Liver (tissue), 9 donors: ENCODE measurements around the gene CRYBG1. TPM values are rescaled to one million over a fixed set of nuclear protein-coding genes. Genes with fewer than 3 reads are reported as not detected.

Source experiments
- DNase-seq: peaks from one replicate; pipeline ENCODE4 v3.0.0-alpha.2; 2017; ENCODE audit warnings: low spot score
- H3K27ac ChIP-seq, 2 donors: one replicate each; pipeline ENCODE4 v1.7.0; 2013; ENCODE audit warnings: inconsistent platforms in 2 of 2, low read length in 2 of 2, control low read depth in 1 of 2, low read depth in 1 of 2, mild to moderate bottlenecking in 1 of 2
- H3K27me3 ChIP-seq, 4 donors: one replicate each; pipeline versions ENCODE4 v1.6.1 to v1.7.0; 2013; ENCODE audit warnings: low read length in 3 of 4, inconsistent platforms in 1 of 4, mild to moderate bottlenecking in 1 of 4, moderate library complexity in 1 of 4; ENCODE audit not compliant: control insufficient read depth in 4 of 4, insufficient read depth in 4 of 4
- H3K36me3 ChIP-seq, 4 donors: one replicate each; pipeline versions ENCODE4 v1.6.1 to v1.7.0; 2013; ENCODE audit warnings: low read length in 3 of 4, mild to moderate bottlenecking in 3 of 4, low read depth in 1 of 4, moderate library complexity in 1 of 4; ENCODE audit not compliant: control insufficient read depth in 4 of 4, insufficient read depth in 3 of 4
- H3K4me1 ChIP-seq, 4 donors: one replicate each; pipeline versions ENCODE4 v1.6.1 to v1.7.0; 2013; ENCODE audit warnings: low read length in 3 of 4, mild to moderate bottlenecking in 3 of 4, moderate library complexity in 1 of 4; ENCODE audit not compliant: control insufficient read depth in 4 of 4, insufficient read depth in 4 of 4
- H3K4me3 ChIP-seq, 3 donors: one replicate each; pipeline versions ENCODE4 v1.6.1 to v1.7.0; 2013; ENCODE audit warnings: low read length in 3 of 3, control low read depth in 1 of 3, low read depth in 1 of 3, mild to moderate bottlenecking in 1 of 3
- H3K9ac ChIP-seq, 2 donors: one replicate each; pipeline ENCODE4 v1.7.0; 2013; ENCODE audit warnings: low read length in 2 of 2, mild to moderate bottlenecking in 2 of 2, moderate library complexity in 2 of 2, control low read depth in 1 of 2, low read depth in 1 of 2
- H3K9me3 ChIP-seq, 4 donors: one replicate each; pipeline versions ENCODE4 v1.6.1 to v1.7.0; 2013; ENCODE audit warnings: low read length in 3 of 4; ENCODE audit not compliant: control insufficient read depth in 4 of 4
- ATF3 ChIP-seq: IDR thresholded peaks from 2 replicates; pipeline ENCODE4 v1.6.1; 2016; ENCODE audit warnings: antibody characterized with exemption
- EGR1 ChIP-seq, 2 donors: IDR thresholded peaks; 2 replicates each; pipeline ENCODE4 v1.6.1; 2016 to 2018; ENCODE audit warnings: antibody characterized with exemption in 2 of 2, low read depth in 2 of 2
- FOXA1 ChIP-seq: IDR thresholded peaks from 2 replicates; pipeline ENCODE4 v1.6.1; 2016; ENCODE audit warnings: antibody characterized with exemption
- FOXA2 ChIP-seq: IDR thresholded peaks from 2 replicates; pipeline ENCODE4 v1.6.1; 2016; ENCODE audit warnings: antibody characterized with exemption
- GABPA ChIP-seq, 2 donors: IDR thresholded peaks in 1 of 2; conservative IDR thresholded peaks in 1 of 2; 2 replicates each; pipeline ENCODE4 v1.6.1; 2016; ENCODE audit warnings: antibody characterized with exemption in 2 of 2, mild to moderate bottlenecking in 1 of 2, moderate library complexity in 1 of 2
- HNF4A ChIP-seq, 2 donors: conservative IDR thresholded peaks; 2 replicates each; pipeline ENCODE4 v1.6.1; 2016; ENCODE audit warnings: antibody characterized with exemption in 2 of 2, mild to moderate bottlenecking in 2 of 2
- HNF4G ChIP-seq: IDR thresholded peaks from 2 replicates; pipeline ENCODE4 v1.6.1; 2016; ENCODE audit warnings: antibody characterized with exemption
- JUND ChIP-seq, 2 donors: IDR thresholded peaks; 2 replicates each; pipeline ENCODE4 v1.6.1; 2016; ENCODE audit warnings: antibody characterized with exemption in 2 of 2
- MAX ChIP-seq: IDR thresholded peaks from 2 replicates; pipeline ENCODE4 v1.6.1; 2016; ENCODE audit warnings: antibody characterized with exemption
- NR2F2 ChIP-seq: IDR thresholded peaks from 2 replicates; pipeline ENCODE4 v1.6.1; 2016; ENCODE audit warnings: antibody characterized with exemption
- REST ChIP-seq: IDR thresholded peaks from 2 replicates; pipeline ENCODE4 v1.6.1; 2016; ENCODE audit warnings: antibody characterized with exemption, mild to moderate bottlenecking
- RXRA ChIP-seq, 2 donors: IDR thresholded peaks; 2 replicates each; pipeline ENCODE4 v1.6.1; 2017 to 2018; ENCODE audit warnings: antibody characterized with exemption in 2 of 2, mild to moderate bottlenecking in 1 of 2
- SP1 ChIP-seq: IDR thresholded peaks from 2 replicates; pipeline ENCODE4 v1.6.1; 2018; ENCODE audit warnings: antibody characterized with exemption, mild to moderate bottlenecking
- TAF1 ChIP-seq: conservative IDR thresholded peaks from 2 replicates; pipeline ENCODE4 v1.6.1; 2016; ENCODE audit warnings: antibody characterized with exemption, mild to moderate bottlenecking
- YY1 ChIP-seq: IDR thresholded peaks from 2 replicates; pipeline ENCODE4 v1.6.1; 2016; ENCODE audit warnings: antibody characterized with exemption, mild to moderate bottlenecking
- ZBTB33 ChIP-seq: IDR thresholded peaks from 2 replicates; pipeline ENCODE4 v1.6.1; 2016; ENCODE audit warnings: antibody characterized with exemption
- WGBS: extraction: QIAGEN DNeasy Blood & Tissue Kit; methylation state at CpG from one replicate; pipeline ENCODE4 v1.1.7; 2013; 5-methylcytosine and 5-hydroxymethylcytosine counted together
- polyA plus RNA-seq, 2 donors: library from polyadenylated mRNA; stranded (reverse) in 1 of 2; unstranded in 1 of 2; fragments of 200-250 nt in 1 of 2; fragments of >200 nt in 1 of 2; fragmentation: Nextera tagmentation in 1 of 2; extraction: Ambion mirVana in 1 of 2; gene quantifications; one replicate each; pipeline versions ENCODE4 v1.2.1 to v1.2.3, GENCODE V29; 2013 to 2015
- total RNA-seq, 2 donors: library from RNA; depleted of rRNA; stranded (reverse); fragments of >200 nt; gene quantifications; one replicate each; pipeline ENCODE4 v1.2.3, GENCODE V29; 2014
- TF ChIP-seq, protein P1 (sequence below): fragments of 150-350 bp; IDR thresholded peaks from 2 replicates; pipeline ENCODE4 v1.5.1; 2017; ENCODE audit warnings: improper control_type of control experiment, low read depth, low read length; ENCODE audit not compliant: missing input control
- donor health status: healthy.
- donor health status: healthy.
- donor health status: healthy.
- donor health status: healthy.
- donor health status: healthy.

Gene CRYBG1
- total and polyA plus RNA-seq, 4 donors = 2.3 to 8.7 (median 4.0) TPM

- peaks cover 1 to 9% (median 5%) of the 10 kb centered on the region in 4 donors for H3K36me3 ChIP-seq
- no peak overlapping the region for H3K9ac ChIP-seq
- no peak for DNase-seq
- 94% methylated on average over 3 of the region's 3 CpGs for WGBS
- TF ChIP-seq HNF4G = no peak
- TF ChIP-seq TAF1 = no peak
- no peak for TF ChIP-seq YY1
- TF ChIP-seq ATF3 = no peak
- TF ChIP-seq FOXA1 = no peak
- TF ChIP-seq NR2F2 = no peak
- TF ChIP-seq ZBTB33 = no peak
- no peak for TF ChIP-seq MAX
- no peak for TF ChIP-seq JUND (IDR thresholded peaks at IDR 0.05)
- TF ChIP-seq EGR1 (IDR thresholded peaks at IDR 0.05; ENCODE audit: low read depth in 2 of 2) = no peak
- no peak for TF ChIP-seq RXRA (IDR thresholded peaks at IDR 0.05)
- TF ChIP-seq HNF4A (conservative IDR thresholded peaks at IDR 0.05) = no peak
- no peak for TF ChIP-seq FOXA2
- no peak for TF ChIP-seq GABPA (IDR thresholded peaks at IDR 0.05 in 1 of 2, conservative IDR thresholded peaks at IDR 0.05 in 1 of 2)
- no peak for TF ChIP-seq SP1
- TF ChIP-seq REST = no peak
- no peaks in the 10 kb centered on the region for H3K9me3 ChIP-seq
- no peak overlapping the region for H3K27ac ChIP-seq
- H3K27me3 ChIP-seq = no peaks in the 10 kb centered on the region
- H3K4me3 ChIP-seq = no peak overlapping the region
- H3K4me1 ChIP-seq = peaks cover 0 to 3% (median 0%) of the 10 kb centered on the region in 4 donors
These were observed 44.1 kb upstream of the CRYBG1 start for GRCh38 chr6:106316375-106316766.

- no peak overlapping the region for H3K4me3 ChIP-seq
- peaks cover 0 to 3% (median 0%) of the 10 kb centered on the region in 4 donors for H3K4me1 ChIP-seq
- no peak for DNase-seq
- WGBS = 91% methylated on average over 2 of the region's 2 CpGs
- H3K27me3 ChIP-seq = no peaks in the 10 kb centered on the region
- peaks cover 1 to 9% (median 5%) of the 10 kb centered on the region in 4 donors for H3K36me3 ChIP-seq
- no peak overlapping the region for H3K9ac ChIP-seq
- no peaks in the 10 kb centered on the region for H3K9me3 ChIP-seq
- H3K27ac ChIP-seq = no peak overlapping the region
- TF ChIP-seq GABPA (IDR thresholded peaks at IDR 0.05 in 1 of 2, conservative IDR thresholded peaks at IDR 0.05 in 1 of 2) (no peak), REST (no peak), NR2F2 (no peak), FOXA1 (no peak), EGR1 (IDR thresholded peaks at IDR 0.05; ENCODE audit: low read depth in 2 of 2) (no peak), ATF3 (no peak), ZBTB33 (no peak), JUND (IDR thresholded peaks at IDR 0.05) (no peak), FOXA2 (no peak), HNF4A (conservative IDR thresholded peaks at IDR 0.05) (no peak), SP1 (no peak), TAF1 (no peak), HNF4G (no peak), YY1 (no peak)
- TF ChIP-seq, protein P1, sequence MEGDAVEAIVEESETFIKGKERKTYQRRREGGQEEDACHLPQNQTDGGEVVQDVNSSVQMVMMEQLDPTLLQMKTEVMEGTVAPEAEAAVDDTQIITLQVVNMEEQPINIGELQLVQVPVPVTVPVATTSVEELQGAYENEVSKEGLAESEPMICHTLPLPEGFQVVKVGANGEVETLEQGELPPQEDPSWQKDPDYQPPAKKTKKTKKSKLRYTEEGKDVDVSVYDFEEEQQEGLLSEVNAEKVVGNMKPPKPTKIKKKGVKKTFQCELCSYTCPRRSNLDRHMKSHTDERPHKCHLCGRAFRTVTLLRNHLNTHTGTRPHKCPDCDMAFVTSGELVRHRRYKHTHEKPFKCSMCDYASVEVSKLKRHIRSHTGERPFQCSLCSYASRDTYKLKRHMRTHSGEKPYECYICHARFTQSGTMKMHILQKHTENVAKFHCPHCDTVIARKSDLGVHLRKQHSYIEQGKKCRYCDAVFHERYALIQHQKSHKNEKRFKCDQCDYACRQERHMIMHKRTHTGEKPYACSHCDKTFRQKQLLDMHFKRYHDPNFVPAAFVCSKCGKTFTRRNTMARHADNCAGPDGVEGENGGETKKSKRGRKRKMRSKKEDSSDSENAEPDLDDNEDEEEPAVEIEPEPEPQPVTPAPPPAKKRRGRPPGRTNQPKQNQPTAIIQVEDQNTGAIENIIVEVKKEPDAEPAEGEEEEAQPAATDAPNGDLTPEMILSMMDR = no peak
These were observed 42.5 kb upstream of the CRYBG1 start for GRCh38 chr6:106318061-106318460.
